GM18507 (cell line): ENCODE results near the gene PRRT4.
A peak's percentile ranks its signal among the peaks of the same experiment; 100 is the strongest.

Experiments used
- DNase-seq: peaks from one replicate; pipeline ENCODE4 v3.0.0; 2011; ENCODE audit warnings: low read depth; ENCODE audit not compliant: insufficient read length; ENCODE audit errors: extremely low spot score
- FAIRE-seq: peaks from 2 replicates; lab custom pipeline; 2011; peaks lifted over from hg19 to GRCh38; lab: Jason Lieb, UNC

PRRT4 gene

DNA sequence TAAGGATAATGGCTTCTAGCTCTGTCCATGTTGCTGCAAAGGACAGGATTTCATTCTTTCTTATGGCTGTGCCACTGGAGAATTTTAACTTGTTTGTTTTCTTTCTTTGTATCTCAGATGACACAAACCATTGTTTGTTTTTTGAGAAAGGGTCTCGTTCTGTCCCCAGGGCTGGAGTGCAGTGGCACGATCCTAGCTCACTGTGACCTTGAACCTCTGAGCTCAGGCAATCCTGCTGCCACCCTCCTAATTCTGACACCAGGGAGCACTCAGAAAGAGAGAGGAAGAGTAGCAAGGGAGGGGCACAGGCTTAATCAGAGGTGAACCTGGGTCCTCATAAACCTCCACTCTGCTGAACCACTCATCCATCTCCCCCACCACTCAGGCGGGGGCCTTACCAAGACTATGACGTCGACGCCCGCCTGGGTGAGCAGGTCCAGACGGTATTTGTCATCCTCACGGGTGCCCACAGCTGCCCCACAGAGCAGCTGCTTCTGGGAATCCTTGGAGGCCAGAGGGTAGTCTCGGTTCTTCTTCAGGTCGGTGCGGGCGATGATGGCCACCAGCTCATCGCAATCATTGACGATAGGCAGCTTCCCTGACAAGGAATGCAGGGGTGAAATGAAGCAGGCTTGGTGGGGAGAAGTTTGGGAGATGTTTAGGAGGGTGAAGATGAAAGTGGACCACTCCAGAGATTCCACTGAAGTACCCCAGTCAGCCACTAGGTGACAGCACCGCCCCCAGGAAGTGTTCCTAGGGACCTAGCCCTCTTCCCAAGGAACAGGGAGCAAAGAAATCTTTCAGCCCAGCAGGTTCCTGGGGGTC is 36.7 kb upstream of the PRRT4 start:
- FAIRE-seq = peak; percentile 46
- DNase-seq = no peak

- no peak for FAIRE-seq
- no peak for DNase-seq
Observed at GRCh38 chr7:128396357-128396756, 34.9 kb upstream of the PRRT4 start.

GRCh38 chr7:128395748-128396147 is 34.3 kb upstream of the PRRT4 start:
- DNase-seq = no peak
- no peak for FAIRE-seq

- FAIRE-seq = no peak
- no peak for DNase-seq
Observed at GRCh38 chr7:128394904-128395496, 33.5 kb upstream of the PRRT4 start.

DNA sequence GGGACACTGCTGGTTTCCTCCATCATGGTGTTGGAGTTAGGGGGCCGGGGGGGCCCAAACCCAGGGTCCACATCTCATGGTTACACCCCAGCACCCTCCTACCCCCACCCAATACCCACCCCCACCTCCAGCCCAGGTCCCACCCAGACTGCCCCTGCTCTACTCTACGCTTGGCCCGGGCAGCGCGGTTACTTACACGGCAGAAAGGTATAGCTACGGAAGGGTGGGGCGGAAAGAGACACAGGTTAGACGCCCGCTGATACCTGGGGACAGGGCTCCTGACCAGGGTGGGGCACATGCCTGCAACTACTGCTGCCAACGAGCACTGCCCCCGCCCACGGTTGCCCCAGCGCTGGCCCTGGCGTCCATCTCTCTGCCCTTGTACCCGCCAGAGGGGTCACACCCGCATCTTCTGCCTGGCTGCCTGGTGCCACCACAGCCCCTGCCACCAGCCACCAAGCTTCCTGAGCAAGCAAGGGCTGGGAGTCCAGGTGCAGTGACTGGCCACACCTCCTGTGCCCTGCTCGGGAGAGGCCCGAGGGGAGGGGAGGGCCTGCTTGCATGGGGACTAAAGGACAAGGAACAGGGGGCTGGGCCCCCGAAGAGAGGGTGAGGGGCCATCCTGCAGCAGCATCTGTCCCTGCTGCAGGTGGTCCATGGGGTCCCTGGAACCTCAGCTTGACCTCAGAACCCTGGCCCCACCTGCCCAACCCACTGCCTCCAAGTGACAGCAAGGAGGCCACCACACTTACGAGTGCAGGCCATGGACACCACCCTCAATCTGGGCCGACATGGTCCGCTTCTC is 32.2 kb upstream of the PRRT4 start:
- DNase-seq = no peak
- no peak for FAIRE-seq

GRCh38 chr7:128392446-128393327 is 31.2 kb upstream of the PRRT4 start:
- FAIRE-seq = no peak

GRCh38 chr7:128391805-128392204 is 30.3 kb upstream of the PRRT4 start:
- DNase-seq (no peak), FAIRE-seq (no peak)

More at GRCh38 chr7:128392446-128393327, 31.2 kb upstream of the PRRT4 start:
- no peak for DNase-seq

DNA sequence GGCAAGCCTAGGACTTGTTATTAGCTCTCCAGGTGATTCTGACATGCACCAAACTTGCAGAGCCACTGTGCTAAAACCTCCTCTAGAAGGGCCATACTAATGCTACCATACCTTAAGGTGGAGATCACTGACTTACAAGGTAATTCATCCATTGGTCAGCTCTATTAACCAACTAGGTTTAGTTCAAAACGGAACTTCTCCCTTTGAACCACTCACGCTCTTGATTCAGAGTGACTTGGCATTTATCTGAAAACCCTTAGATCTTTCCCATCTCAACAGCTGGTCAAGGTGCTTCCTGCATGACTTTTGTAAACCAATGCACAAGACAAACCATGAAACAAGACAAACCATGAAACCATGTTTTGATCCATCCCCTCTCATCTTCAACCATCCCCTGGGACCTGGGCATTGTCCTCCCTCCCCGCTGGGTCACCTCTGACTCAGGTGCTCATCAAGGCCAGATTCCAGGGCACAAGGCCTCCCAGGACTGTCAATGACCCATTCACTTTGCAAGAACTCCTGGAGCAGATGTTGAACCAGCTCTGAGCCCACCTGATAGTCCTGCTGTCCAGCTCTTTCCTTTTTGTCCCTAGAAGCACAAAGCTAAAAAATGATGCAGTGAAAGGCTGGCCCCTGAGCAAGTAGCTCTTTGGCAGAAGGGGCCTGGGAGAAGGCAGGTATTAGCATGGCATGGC is 29.5 kb upstream of the PRRT4 start:
- DNase-seq (no peak), FAIRE-seq (no peak)

- DNase-seq = no peak
- FAIRE-seq = no peak
Observed at GRCh38 chr7:128389618-128390329, 28.3 kb upstream of the PRRT4 start.

DNA sequence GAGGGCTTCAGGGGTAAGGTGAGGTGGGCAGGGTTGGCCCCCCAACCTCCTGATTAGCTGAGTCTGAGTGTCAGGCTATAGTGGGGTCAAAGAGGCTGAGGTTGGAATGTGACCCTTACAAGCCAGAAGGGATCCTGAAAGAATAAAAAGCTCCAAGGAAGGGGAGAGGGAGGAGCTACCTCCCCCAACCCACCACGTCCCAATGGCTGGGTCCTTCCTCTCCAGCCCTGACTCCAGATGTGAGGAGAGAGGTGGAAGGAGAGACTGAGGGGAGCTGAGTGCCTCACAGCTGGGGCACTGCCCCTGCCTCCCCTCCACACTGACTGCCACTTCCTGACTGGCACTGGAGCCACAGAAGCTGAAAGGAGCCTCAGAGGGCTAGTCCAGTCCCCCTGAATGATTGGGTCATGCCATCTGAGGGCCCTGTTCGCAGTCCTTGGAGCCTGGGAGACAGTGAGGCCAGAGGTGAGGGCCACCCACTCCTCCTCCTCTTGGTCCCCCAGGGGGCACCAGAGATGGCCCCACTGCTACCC is 27.7 kb upstream of the PRRT4 start:
- DNase-seq = no peak
- FAIRE-seq = no peak

GRCh38 chr7:128388145-128388485 is 26.6 kb upstream of the PRRT4 start:
- no peak for FAIRE-seq
- no peak for DNase-seq

DNA sequence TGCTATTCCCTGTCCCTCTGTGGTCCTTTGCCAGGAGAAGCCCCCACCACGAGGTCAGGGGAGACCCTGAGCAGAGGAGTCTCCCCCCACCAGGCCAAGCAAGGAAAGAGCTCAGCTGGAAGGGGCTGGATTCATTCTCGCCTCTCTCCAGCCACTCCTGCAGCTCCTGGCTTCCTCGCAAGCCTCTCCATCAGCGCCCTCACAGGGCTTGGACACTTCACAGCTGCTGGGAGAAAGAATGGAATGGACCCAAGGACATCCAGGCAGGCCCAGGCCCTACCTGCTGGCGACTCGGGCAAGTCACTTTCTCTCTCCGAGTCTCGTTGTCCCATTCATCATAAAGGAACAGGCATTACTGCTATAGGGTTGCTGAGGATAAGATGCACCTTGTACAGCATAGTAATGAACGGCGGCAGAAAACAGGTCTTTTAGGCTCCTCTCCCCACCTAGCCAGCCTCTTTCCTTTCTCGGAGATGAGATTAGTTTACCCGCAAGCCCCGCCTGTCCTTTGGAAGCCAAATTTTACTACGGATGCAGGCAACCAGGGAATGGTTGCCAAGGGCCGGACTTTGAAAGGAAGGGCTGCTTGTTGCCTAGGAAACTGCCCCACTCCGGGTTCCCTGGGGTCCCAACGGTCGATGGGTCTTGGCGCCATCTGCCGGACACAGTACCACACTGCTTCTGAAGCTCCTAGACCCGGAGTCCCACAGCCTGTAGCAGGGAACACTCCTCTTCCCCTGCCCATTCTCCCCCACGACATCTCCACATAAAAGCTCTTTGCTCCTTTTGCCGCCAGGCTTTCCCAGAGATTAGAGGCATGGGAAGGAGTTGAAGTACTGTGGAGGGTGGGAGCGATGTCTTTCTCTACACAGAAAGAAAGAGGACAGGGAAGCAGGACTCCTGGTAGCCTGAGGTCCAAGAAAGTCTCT is 26.0 kb upstream of the PRRT4 start:
- peak; percentile 35 for FAIRE-seq
- DNase-seq = peak; percentile 75

DNA sequence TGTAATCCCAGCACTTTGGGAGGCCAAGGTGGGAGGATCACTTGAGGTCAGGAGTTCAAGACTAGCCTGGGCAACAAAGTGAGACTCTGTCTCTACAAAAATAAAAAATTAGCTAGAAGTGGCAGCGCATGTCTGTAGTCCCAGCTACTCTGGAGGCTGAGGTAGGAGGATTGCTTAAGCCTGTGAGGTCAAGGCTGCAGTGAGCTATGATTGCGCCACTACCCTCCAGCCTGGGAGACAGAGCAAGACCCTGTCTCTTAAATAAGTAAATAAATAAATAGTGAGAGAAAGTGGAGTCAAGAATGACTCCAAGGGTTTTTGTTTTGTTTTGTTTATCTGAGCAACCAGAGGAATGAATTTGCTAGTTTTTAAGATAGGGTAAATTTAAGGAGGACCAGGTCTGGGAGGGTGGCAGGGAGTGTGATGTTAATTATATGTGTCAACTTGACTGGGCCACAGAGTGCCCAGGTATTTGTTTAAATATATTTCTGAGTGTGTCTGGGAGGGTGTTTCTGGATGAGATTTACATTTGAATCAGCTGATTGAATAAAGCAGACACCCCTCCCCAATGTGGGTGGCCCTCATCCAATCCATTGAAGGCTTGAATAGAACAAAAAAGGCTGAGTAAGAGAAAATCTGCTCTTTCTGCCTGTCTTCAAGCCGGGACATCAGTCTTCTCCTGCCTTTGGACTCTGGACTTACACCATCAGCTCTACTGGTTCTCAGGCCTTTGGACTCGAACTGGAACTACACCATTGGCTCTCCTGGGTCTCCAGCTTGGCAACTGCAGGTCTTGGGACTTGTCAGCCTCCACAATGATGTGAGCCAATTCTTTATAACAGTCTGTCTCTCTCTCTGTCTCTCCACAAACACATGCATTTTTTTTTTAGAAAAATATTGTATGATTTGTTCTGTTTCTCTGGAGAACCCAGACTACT is 24.8 kb upstream of the PRRT4 start:
- DNase-seq (no peak), FAIRE-seq (no peak)

- DNase-seq (no peak), FAIRE-seq (no peak)
Observed at GRCh38 chr7:128384726-128385125, 23.2 kb upstream of the PRRT4 start.

DNA sequence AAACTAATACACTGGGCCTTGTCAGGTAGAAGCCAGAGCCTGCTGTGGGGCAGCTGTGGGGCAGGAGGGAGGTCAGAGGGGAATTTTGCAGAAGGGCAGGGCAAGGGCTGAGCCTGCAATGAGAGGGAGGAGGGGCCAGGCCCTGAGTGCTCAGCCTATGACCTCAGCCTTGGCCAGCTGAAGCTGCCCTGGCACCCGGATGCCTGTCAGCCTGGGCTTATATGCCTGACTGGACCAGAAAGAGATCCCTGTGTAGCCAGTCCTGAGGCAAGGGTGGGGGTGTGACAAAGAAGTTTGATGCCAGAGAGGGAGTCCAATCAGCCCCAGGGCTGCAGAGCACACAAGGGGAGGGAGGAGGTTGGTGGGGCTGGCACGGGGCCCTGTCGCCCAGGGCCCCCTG is 22.3 kb upstream of the PRRT4 start:
- DNase-seq (no peak), FAIRE-seq (no peak)

GRCh38 chr7:128381161-128381821 is 19.8 kb upstream of the PRRT4 start:
- FAIRE-seq = no peak

More at GRCh38 chr7:128381161-128381821, 19.8 kb upstream of the PRRT4 start:
- DNase-seq = no peak
